ENCODE measurements around the gene ADGRG6. TPM values are rescaled to one million over a fixed set of nuclear protein-coding genes. Genes with fewer than 3 reads are reported as not detected.

The ADGRG6 gene
- total and polyA plus RNA-seq, 2 of the 8 experiments (the other 6 are each of a cell fraction or from before 2014, with no cell fraction given), result 1.1 to 6.2 TPM

DNA sequence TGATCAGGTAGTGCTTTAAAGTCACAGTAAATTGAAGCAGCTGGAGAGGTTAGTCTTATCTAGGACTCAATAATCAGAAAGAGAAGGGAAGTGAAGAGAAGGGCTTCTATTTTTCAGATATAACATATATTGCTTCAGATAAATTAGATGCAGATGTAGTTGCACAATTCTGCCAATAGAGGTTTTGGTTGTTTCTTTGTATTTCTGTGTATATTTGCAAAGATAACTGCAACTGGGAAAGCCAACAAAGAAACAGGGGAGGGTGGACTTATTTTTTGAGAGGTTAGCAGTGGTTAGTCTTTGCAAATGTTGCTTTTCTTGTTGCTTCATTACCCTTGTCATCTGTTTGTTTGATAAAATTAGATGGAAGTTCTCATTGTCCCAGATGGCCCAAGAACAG, 106.6 kb downstream of the ADGRG6 start:
- no peaks in the 10 kb centered on the region for H4K20me1 ChIP-seq (replicated peaks in 1 of 2; ENCODE audit: control insufficient read depth in 1 of 2, insufficient read depth in 2 of 2, low read length in 2 of 2)
- H3K79me1 ChIP-seq (ENCODE audit: low read depth, low read length), result no peaks in the 10 kb centered on the region
- no peak overlapping the region for H2BK20ac ChIP-seq (ENCODE audit: low read length)
- TF ChIP-seq POLR2AphosphoS5 (IDR thresholded peaks at IDR 0.05; ENCODE audit: low read depth, low read length) (no peak), SRF (IDR thresholded peaks at IDR 0.05; ENCODE audit: low read depth, low read length) (no peak), CBX5 (IDR thresholded peaks at IDR 0.05; ENCODE audit: low read depth, low read length) (no peak)
- H3K27ac ChIP-seq (ENCODE audit: low read depth, low read length), result no peak overlapping the region
- no peaks in the 10 kb centered on the region for H3K79me2 ChIP-seq (ENCODE audit: control insufficient read depth in 1 of 2, insufficient read depth in 2 of 2, low read length in 2 of 2)
- H3K4me1 ChIP-seq (replicated peaks in 1 of 4; ENCODE audit: control insufficient read depth in 3 of 4, insufficient read depth in 4 of 4, low read length in 3 of 4), result peaks cover 0 to 2% (median 0%) of the 10 kb centered on the region in 4 experiments; a peak in 1 of 7 replicates
- FAIRE-seq, result no peak
- no peak overlapping the region for H2BK15ac ChIP-seq (ENCODE audit: low read length)
- no peak overlapping the region for H2AK5ac ChIP-seq (ENCODE audit: low read depth, low read length)
- H3K36me3 ChIP-seq (ENCODE audit: control insufficient read depth in 2 of 4, insufficient read depth in 4 of 4, low read length in 3 of 4), result no peaks in the 10 kb centered on the region
- H2BK12ac ChIP-seq (ENCODE audit: low read depth, low read length), result no peak overlapping the region
- no peak overlapping the region for H3K4me2 ChIP-seq (ENCODE audit: insufficient read depth in 1 of 2, low read depth in 2 of 2, low read length in 2 of 2)
- no peak overlapping the region for H2BK120ac ChIP-seq (replicated peaks; ENCODE audit: low read depth, low read length)
- no peaks in the 10 kb centered on the region for H3K9me3 ChIP-seq (ENCODE audit: insufficient read depth in 2 of 2, low read depth in 1 of 2, low read length in 1 of 2)
- ChIA-PET POLR2A (ENCODE audit: partially characterized antibody) (no interaction called here), CTCF (ENCODE audit: partially characterized antibody) (no interaction called here)
- no peak for DNase-seq (ENCODE audit: low read depth in 1 of 2, low spot score in 2 of 2)
- H3K56ac ChIP-seq (replicated peaks; ENCODE audit: insufficient read length, low read depth, low read length), result no peak overlapping the region
- no peak overlapping the region for H3K14ac ChIP-seq (ENCODE audit: insufficient read length)
- H3K23me2 ChIP-seq (ENCODE audit: low read depth, low read length), result no peaks in the 10 kb centered on the region
- no peak overlapping the region for H4K5ac ChIP-seq (ENCODE audit: insufficient read length, low read depth, low read length)
- no peak overlapping the region for H4K8ac ChIP-seq (ENCODE audit: extremely low read depth, insufficient read depth, low read length)
- no peak overlapping the region for H3K23ac ChIP-seq (ENCODE audit: insufficient read length)
- no peak overlapping the region for H2BK5ac ChIP-seq (ENCODE audit: low read depth, low read length)
- no peak overlapping the region for H2AFZ ChIP-seq (ENCODE audit: low read length)
- H3K4ac ChIP-seq (replicated peaks; ENCODE audit: insufficient read length, low read depth, low read length), result no peak overlapping the region
- no peak overlapping the region for H4K91ac ChIP-seq (replicated peaks; ENCODE audit: insufficient read length, low read length)
- no peak overlapping the region for H3K9ac ChIP-seq (replicated peaks in 1 of 4; ENCODE audit: extremely low read depth in 1 of 4, low read depth in 3 of 4, low read length in 3 of 4)
- no peaks in the 10 kb centered on the region for H3K27me3 ChIP-seq (replicated peaks in 1 of 4; ENCODE audit: control insufficient read depth in 3 of 4, extremely low read depth in 1 of 4, insufficient read depth in 3 of 4, low read length in 3 of 4)
- H3K4me3 ChIP-seq (ENCODE audit: extremely low read depth in 1 of 4, insufficient read depth in 2 of 4, low read depth in 3 of 4, low read length in 4 of 4), result no peak overlapping the region
- no peak overlapping the region for H3K18ac ChIP-seq (ENCODE audit: extremely low read depth, low read length)

Measured in H1 (cell line).